ENCODE data around the gene FBXL2.

GRCh38 chr3:33364531-33365128 lies 87.4 kb downstream of the FBXL2 start:
- no peak for TF ChIP-seq CTCF (IDR thresholded peaks at IDR 0.05; ENCODE audit: insufficient read depth, low read depth, low read length)
- no peak for TF ChIP-seq EZH2 (IDR thresholded peaks at IDR 0.05; ENCODE audit: insufficient read depth, low read length)

Data from astrocyte (in vitro differentiated cells and primary cell).